Mononuclear cell (primary cell): Measurements from ENCODE around the gene NCLN. TPM values are rescaled to one million over a fixed set of nuclear protein-coding genes. Genes with fewer than 3 reads are reported as not detected.
"Not testable (repeated sequence)": the region's sequence is repeated elsewhere in the genome, so short reads cannot be mapped to it uniquely, and the experiment has no call there.

ENCODE experiments used
- H3K27me3 ChIP-seq: 2 replicates; pipeline ENCODE4 v1.6.0; 2011; ENCODE audit warnings: low read length, control low read depth; ENCODE audit not compliant: insufficient read depth
- H3K4me1 ChIP-seq: 2 replicates; pipeline ENCODE4 v1.5.1; 2011; ENCODE audit warnings: mild to moderate bottlenecking, low read length, control low read depth; ENCODE audit not compliant: insufficient read depth
- H3K4me3 ChIP-seq: 2 replicates; pipeline ENCODE4 v1.5.1; 2011; ENCODE audit warnings: mild to moderate bottlenecking, low read length, moderate library complexity
- H3K9me3 ChIP-seq: 2 replicates; pipeline ENCODE4 v1.5.1; 2011; ENCODE audit warnings: low read depth, mild to moderate bottlenecking, control low read depth, low read length
- total RNA-seq: library from RNA; depleted of rRNA; stranded (reverse); fragments of >200 nt; gene quantifications from one replicate; pipeline ENCODE4 v1.2.3, GENCODE V29; 2012

Gene NCLN
- total RNA-seq, 1 donor: 29.7 TPM

GRCh38 chr19:3216874-3217273 lies 31.1 kb downstream of the NCLN start:
- no peak overlapping the region for H3K4me3 ChIP-seq
- H3K27me3 ChIP-seq: no peaks in the 10 kb centered on the region
- no peaks in the 10 kb centered on the region for H3K4me1 ChIP-seq
- no peaks in the 10 kb centered on the region for H3K9me3 ChIP-seq

- Histone ChIP-seq H3K4me1 (no peaks in the 10 kb centered on the region), H3K4me3 (no peak overlapping the region), H3K27me3 (peaks cover 5% of the 10 kb centered on the region), H3K9me3 (no peaks in the 10 kb centered on the region)
These were observed 34.8 kb downstream of the NCLN start for GRCh38 chr19:3220576-3220975.

- not testable (repeated sequence) for H3K9me3 ChIP-seq, H3K4me3 ChIP-seq, H3K4me1 ChIP-seq
- peaks cover 14% of the 10 kb centered on the region for H3K27me3 ChIP-seq
These were observed 35.8 kb downstream of the NCLN start for GRCh38 chr19:3221576-3221975.

GRCh38 chr19:3222709-3223108 lies 37.0 kb downstream of the NCLN start:
- Histone ChIP-seq H3K9me3 (no peaks in the 10 kb centered on the region), H3K27me3 (peaks cover 16% of the 10 kb centered on the region), H3K4me1 (no peaks in the 10 kb centered on the region), H3K4me3 (no peak overlapping the region)

- H3K4me3 ChIP-seq: no peak within 1 kb of the TSS
- no peaks in the 10 kb centered on the region for H3K4me1 ChIP-seq
- H3K9me3 ChIP-seq: no peaks in the 10 kb centered on the region
- H3K27me3 ChIP-seq: peaks cover 20% of the 10 kb centered on the region
These were observed 38.8 kb downstream of the NCLN start, which contains the start of gene CELF5 for GRCh38 chr19:3224346-3225168. TSS of gene CELF5 (plus strand) at chr19:3224661. CDS start at chr19:3224740, 79 bp downstream.

- Histone ChIP-seq H3K27me3 (peaks cover 22% of the 10 kb centered on the region), H3K9me3 (no peaks in the 10 kb centered on the region), H3K4me1 (no peaks in the 10 kb centered on the region)
These were observed 39.4 kb downstream of the NCLN start for GRCh38 chr19:3225169-3225485.

GRCh38 chr19:3225677-3226093 lies 40.0 kb downstream of the NCLN start:
- no peaks in the 10 kb centered on the region for H3K4me1 ChIP-seq
- no peak overlapping the region for H3K4me3 ChIP-seq
- H3K9me3 ChIP-seq: no peaks in the 10 kb centered on the region
- peaks cover 22% of the 10 kb centered on the region for H3K27me3 ChIP-seq

More at GRCh38 chr19:3225169-3225485, 39.4 kb downstream of the NCLN start:
- H3K4me3 ChIP-seq: no peak overlapping the region

- H3K27me3 ChIP-seq: peaks cover 22% of the 10 kb centered on the region
- no peak overlapping the region for H3K4me3 ChIP-seq
These were observed 41.4 kb downstream of the NCLN start for GRCh38 chr19:3227054-3227626.

GRCh38 chr19:3229346-3229743 lies 43.6 kb downstream of the NCLN start:
- H3K9me3 ChIP-seq: no peaks in the 10 kb centered on the region
- H3K4me1 ChIP-seq: no peaks in the 10 kb centered on the region
- peaks cover 17% of the 10 kb centered on the region for H3K27me3 ChIP-seq

More at GRCh38 chr19:3227054-3227626, 41.4 kb downstream of the NCLN start:
- Histone ChIP-seq H3K4me1 (no peaks in the 10 kb centered on the region), H3K9me3 (no peaks in the 10 kb centered on the region)

GRCh38 chr19:3229888-3230496 lies 44.3 kb downstream of the NCLN start:
- no peaks in the 10 kb centered on the region for H3K4me1 ChIP-seq
- no peak overlapping the region for H3K4me3 ChIP-seq
- no peaks in the 10 kb centered on the region for H3K9me3 ChIP-seq
- peaks cover 17% of the 10 kb centered on the region for H3K27me3 ChIP-seq

More at GRCh38 chr19:3229346-3229743, 43.6 kb downstream of the NCLN start:
- no peak overlapping the region for H3K4me3 ChIP-seq

GRCh38 chr19:3231288-3231687 lies 45.6 kb downstream of the NCLN start:
- Histone ChIP-seq H3K4me3 (no peak overlapping the region), H3K27me3 (peaks cover 10% of the 10 kb centered on the region), H3K4me1 (no peaks in the 10 kb centered on the region), H3K9me3 (no peaks in the 10 kb centered on the region)

- peaks cover 7% of the 10 kb centered on the region for H3K27me3 ChIP-seq
- H3K9me3 ChIP-seq: no peaks in the 10 kb centered on the region
- no peaks in the 10 kb centered on the region for H3K4me1 ChIP-seq
- no peak overlapping the region for H3K4me3 ChIP-seq
These were observed 47.4 kb downstream of the NCLN start for GRCh38 chr19:3233116-3233515.

GRCh38 chr19:3233831-3234230 lies 48.1 kb downstream of the NCLN start:
- Histone ChIP-seq H3K27me3 (peaks cover 7% of the 10 kb centered on the region), H3K4me1 (no peaks in the 10 kb centered on the region), H3K4me3 (no peak overlapping the region)

GRCh38 chr19:3234800-3235199 lies 49.1 kb downstream of the NCLN start:
- no peaks in the 10 kb centered on the region for H3K9me3 ChIP-seq
- peaks cover 3% of the 10 kb centered on the region for H3K27me3 ChIP-seq
- no peak overlapping the region for H3K4me3 ChIP-seq
- no peaks in the 10 kb centered on the region for H3K4me1 ChIP-seq

More at GRCh38 chr19:3233831-3234230, 48.1 kb downstream of the NCLN start:
- no peaks in the 10 kb centered on the region for H3K9me3 ChIP-seq

- H3K27me3 ChIP-seq, H3K4me3 ChIP-seq, H3K4me1 ChIP-seq, H3K9me3 ChIP-seq: not testable (repeated sequence)
These were observed 49.9 kb downstream of the NCLN start for GRCh38 chr19:3235604-3236003.
